ENCODE measurements around the gene HPS6. TPM values are rescaled to one million over a fixed set of nuclear protein-coding genes. Genes with fewer than 3 reads are reported as not detected.
A peak's percentile ranks its signal among the peaks of the same experiment; 100 is the strongest.

Gene HPS6
- total RNA-seq (2021; ENCODE audit: unreplicated experiment), result 31.7 TPM
- polyA plus RNA-seq (2012), result 16.4 and 20.0 TPM in 2 replicates
- percentile 79 among the genes with signal in this experiment for Bru-seq, nascent RNA
- BruChase-seq, experiment 1, labeled RNA remaining after a 6-hour chase, result percentile 46 among the genes with signal in this experiment
- percentile 89 among the genes with signal in this experiment for BruChase-seq, experiment 2, labeled RNA remaining after a 2-hour chase
- long read RNA-seq, transcript HPS6-201 (1 exons, 2,649 nt), result major isoform, 127 of 127 reads
- long read RNA-seq, partial matches to known transcripts, result 0 of 127 reads
- long read RNA-seq, other reads (novel, unspliced or antisense), result 0 of 127 reads

DNA sequence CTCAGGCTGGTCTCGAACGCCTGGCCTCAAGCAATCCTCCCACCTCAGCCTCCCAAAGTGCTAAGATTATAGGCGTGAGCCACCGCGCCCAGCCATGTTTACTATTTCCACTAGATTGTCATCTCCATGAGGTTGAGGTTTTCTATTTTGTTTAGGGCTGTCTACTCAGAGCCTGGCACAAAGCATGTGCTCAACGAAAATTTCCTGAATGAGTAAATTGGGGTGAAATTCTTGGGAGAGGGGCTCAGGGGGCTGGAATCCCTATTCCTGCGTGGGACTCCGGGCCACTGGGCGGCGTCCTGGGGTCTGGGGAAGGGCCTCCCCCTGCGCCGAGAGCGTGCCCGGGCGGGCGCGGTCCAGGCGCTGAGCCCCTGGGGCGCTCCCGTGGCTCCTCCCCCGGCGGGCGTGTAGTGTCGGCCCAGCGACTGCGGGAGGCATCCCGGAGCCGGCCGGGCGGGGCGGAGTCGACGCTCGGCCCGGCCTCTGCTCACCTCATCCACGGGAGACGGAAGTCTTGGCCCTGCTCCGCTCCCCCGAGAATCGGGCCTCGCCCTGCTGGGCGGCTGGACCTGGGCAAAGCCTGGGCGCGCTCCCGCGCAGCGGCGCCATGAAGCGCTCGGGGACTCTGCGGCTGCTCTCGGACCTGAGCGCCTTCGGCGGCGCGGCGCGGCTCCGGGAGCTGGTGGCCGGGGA, at the start of gene HPS6:
TSS of gene HPS6 (plus strand) at position 482 of the 693 bp plus-strand sequence. CDS start at position 608, 126 bp downstream.
- no peaks in the 10 kb centered on the region for H3K9me2 ChIP-seq (ENCODE audit: insufficient read depth)
- H3K4me1 ChIP-seq (ENCODE audit: control insufficient read depth in 1 of 2, insufficient read depth in 2 of 2, low read length in 2 of 2), result peaks cover 12 to 22% of the 10 kb centered on the region in 2 experiments
- no peaks in the 10 kb centered on the region for H3K27me3 ChIP-seq (ENCODE audit: insufficient read depth, low read length)
- ChIA-PET RAD21 (ENCODE audit: low non-redundant PET in 1 of 2, low total read pairs in 2 of 2, uncharacterized antibody in 2 of 2, unreplicated experiment in 2 of 2) (interaction anchor here in 1 of 2 experiments (1.1 kb wide), 1 partner anchor 224 kb away, joined by 3 read pairs; no protein-coding TSS in a partner anchor), CTCF (interaction anchor here (0.9 to 1.1 kb wide), 3 partner anchors 36 to 224 kb away, joined by 3 to 4 read pairs (median 3); no protein-coding TSS in a partner anchor), POLR2A (interaction anchor here (1.0 kb wide), 1 partner anchor 49 kb away, joined by 4 read pairs; no protein-coding TSS in a partner anchor)
- H3K79me2 ChIP-seq (ENCODE audit: insufficient read depth, low read length), result peaks cover 31% of the 10 kb centered on the region
- TSS peak; percentile 67 for BruUV-seq (replicated peaks)
- DNase-seq (ENCODE audit: low read depth, low spot score) (peak; percentile 77), ATAC-seq (peak; percentile 97)
- H3K9me3 ChIP-seq (ENCODE audit: control insufficient read depth in 1 of 2, insufficient read depth in 1 of 2, low read depth in 1 of 2, low read length in 2 of 2), result no peaks in the 10 kb centered on the region
- intact Hi-C loops (cut with micrococcal nuclease), result loop anchor here (1.0 kb wide), 1 partner anchor 87 kb away; the partner anchor contains the start of gene NOLC1
- no peaks in the 10 kb centered on the region for H4K20me1 ChIP-seq (ENCODE audit: insufficient read depth)
- peak within 1 kb of the TSS; percentile 94 for H3K27ac ChIP-seq (ENCODE audit: low read depth, low read length)
- 0 out of 4 replicates have a peak, but pooled peaks cover 0 to 2% of the 10 kb centered on the region in 2 experiments for H3K36me3 ChIP-seq (ENCODE audit: control insufficient read depth in 1 of 2, insufficient read depth in 2 of 2, low read length in 2 of 2)
- peak within 1 kb of the TSS; percentile 10 for H2AFZ ChIP-seq (ENCODE audit: low read depth, low read length, poor library complexity, severe bottlenecking)
- peak within 1 kb of the TSS; percentile 94 for H3K9ac ChIP-seq (ENCODE audit: low read length)
- H3K4me3 ChIP-seq (replicated peaks in 1 of 2; ENCODE audit: low read depth in 1 of 2, low read length in 2 of 2), result peak within 1 kb of the TSS; percentile 77 to 89
- H3K4me2 ChIP-seq (ENCODE audit: low read length), result peak within 1 kb of the TSS; percentile 88
- TF ChIP-seq, protein P1, sequence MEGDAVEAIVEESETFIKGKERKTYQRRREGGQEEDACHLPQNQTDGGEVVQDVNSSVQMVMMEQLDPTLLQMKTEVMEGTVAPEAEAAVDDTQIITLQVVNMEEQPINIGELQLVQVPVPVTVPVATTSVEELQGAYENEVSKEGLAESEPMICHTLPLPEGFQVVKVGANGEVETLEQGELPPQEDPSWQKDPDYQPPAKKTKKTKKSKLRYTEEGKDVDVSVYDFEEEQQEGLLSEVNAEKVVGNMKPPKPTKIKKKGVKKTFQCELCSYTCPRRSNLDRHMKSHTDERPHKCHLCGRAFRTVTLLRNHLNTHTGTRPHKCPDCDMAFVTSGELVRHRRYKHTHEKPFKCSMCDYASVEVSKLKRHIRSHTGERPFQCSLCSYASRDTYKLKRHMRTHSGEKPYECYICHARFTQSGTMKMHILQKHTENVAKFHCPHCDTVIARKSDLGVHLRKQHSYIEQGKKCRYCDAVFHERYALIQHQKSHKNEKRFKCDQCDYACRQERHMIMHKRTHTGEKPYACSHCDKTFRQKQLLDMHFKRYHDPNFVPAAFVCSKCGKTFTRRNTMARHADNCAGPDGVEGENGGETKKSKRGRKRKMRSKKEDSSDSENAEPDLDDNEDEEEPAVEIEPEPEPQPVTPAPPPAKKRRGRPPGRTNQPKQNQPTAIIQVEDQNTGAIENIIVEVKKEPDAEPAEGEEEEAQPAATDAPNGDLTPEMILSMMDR (IDR thresholded peaks at IDR 0.05 in 2 of 3, conservative IDR thresholded peaks at IDR 0.05 in 1 of 3; ENCODE audit: borderline replicate concordance in 1 of 3, insufficient read depth in 1 of 3, low read depth in 2 of 3, low read length in 2 of 3), result peak in 2 of 3 experiments; percentile 25 to 28; a peak in 2 of 6 replicates
- TF ChIP-seq SRF (IDR thresholded peaks at IDR 0.05; ENCODE audit: low read depth) (no peak), POLR2AphosphoS5 (IDR thresholded peaks at IDR 0.05; ENCODE audit: low read depth, low read length) (peak; percentile 99), JUND (IDR thresholded peaks at IDR 0.05) (no peak), ZNF274 (IDR thresholded peaks at IDR 0.05; ENCODE audit: low read depth, low read length) (no peak), RAD21 (IDR thresholded peaks at IDR 0.05; ENCODE audit: low read depth) (no peak), SIN3A (IDR thresholded peaks at IDR 0.05; ENCODE audit: low read depth) (no peak), POLR2A (IDR thresholded peaks at IDR 0.05; ENCODE audit: borderline replicate concordance, extremely low read depth, insufficient read depth, insufficient read length) (peak; percentile 88), CEBPB (IDR thresholded peaks at IDR 0.05; ENCODE audit: low read depth) (no peak), SP1 (IDR thresholded peaks at IDR 0.05; ENCODE audit: low read depth) (no peak), TCF7L2 (IDR thresholded peaks at IDR 0.05; ENCODE audit: borderline replicate concordance, extremely low read depth, insufficient read depth, insufficient read length) (peak; percentile 49), ZFX (IDR thresholded peaks at IDR 0.05) (no peak), EZH2phosphoT487 (IDR thresholded peaks at IDR 0.05; ENCODE audit: borderline replicate concordance) (no peak), CBX3 (IDR thresholded peaks at IDR 0.05; ENCODE audit: low read depth) (no peak), EGR1 (IDR thresholded peaks at IDR 0.05; ENCODE audit: low read depth) (no peak)
- TF ChIP-seq, protein P2, sequence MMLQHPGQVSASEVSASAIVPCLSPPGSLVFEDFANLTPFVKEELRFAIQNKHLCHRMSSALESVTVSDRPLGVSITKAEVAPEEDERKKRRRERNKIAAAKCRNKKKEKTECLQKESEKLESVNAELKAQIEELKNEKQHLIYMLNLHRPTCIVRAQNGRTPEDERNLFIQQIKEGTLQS (IDR thresholded peaks at IDR 0.05), result no peak
- TF ChIP-seq, protein P3, sequence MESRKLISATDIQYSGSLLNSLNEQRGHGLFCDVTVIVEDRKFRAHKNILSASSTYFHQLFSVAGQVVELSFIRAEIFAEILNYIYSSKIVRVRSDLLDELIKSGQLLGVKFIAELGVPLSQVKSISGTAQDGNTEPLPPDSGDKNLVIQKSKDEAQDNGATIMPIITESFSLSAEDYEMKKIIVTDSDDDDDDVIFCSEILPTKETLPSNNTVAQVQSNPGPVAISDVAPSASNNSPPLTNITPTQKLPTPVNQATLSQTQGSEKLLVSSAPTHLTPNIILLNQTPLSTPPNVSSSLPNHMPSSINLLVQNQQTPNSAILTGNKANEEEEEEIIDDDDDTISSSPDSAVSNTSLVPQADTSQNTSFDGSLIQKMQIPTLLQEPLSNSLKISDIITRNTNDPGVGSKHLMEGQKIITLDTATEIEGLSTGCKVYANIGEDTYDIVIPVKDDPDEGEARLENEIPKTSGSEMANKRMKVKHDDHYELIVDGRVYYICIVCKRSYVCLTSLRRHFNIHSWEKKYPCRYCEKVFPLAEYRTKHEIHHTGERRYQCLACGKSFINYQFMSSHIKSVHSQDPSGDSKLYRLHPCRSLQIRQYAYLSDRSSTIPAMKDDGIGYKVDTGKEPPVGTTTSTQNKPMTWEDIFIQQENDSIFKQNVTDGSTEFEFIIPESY (IDR thresholded peaks at IDR 0.05; ENCODE audit: extremely low read depth, insufficient replicate concordance, low read length), result peak; percentile 15
- TF ChIP-seq, protein P4, sequence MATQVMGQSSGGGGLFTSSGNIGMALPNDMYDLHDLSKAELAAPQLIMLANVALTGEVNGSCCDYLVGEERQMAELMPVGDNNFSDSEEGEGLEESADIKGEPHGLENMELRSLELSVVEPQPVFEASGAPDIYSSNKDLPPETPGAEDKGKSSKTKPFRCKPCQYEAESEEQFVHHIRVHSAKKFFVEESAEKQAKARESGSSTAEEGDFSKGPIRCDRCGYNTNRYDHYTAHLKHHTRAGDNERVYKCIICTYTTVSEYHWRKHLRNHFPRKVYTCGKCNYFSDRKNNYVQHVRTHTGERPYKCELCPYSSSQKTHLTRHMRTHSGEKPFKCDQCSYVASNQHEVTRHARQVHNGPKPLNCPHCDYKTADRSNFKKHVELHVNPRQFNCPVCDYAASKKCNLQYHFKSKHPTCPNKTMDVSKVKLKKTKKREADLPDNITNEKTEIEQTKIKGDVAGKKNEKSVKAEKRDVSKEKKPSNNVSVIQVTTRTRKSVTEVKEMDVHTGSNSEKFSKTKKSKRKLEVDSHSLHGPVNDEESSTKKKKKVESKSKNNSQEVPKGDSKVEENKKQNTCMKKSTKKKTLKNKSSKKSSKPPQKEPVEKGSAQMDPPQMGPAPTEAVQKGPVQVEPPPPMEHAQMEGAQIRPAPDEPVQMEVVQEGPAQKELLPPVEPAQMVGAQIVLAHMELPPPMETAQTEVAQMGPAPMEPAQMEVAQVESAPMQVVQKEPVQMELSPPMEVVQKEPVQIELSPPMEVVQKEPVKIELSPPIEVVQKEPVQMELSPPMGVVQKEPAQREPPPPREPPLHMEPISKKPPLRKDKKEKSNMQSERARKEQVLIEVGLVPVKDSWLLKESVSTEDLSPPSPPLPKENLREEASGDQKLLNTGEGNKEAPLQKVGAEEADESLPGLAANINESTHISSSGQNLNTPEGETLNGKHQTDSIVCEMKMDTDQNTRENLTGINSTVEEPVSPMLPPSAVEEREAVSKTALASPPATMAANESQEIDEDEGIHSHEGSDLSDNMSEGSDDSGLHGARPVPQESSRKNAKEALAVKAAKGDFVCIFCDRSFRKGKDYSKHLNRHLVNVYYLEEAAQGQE (IDR thresholded peaks at IDR 0.05; ENCODE audit: low read depth), result no peak

Measured in HCT116 (cell line).